HG03571 (cell line): ENCODE results near the gene CCDC69.
A peak's percentile ranks its signal among the peaks of the same experiment; 100 is the strongest.
"Not testable (repeated sequence)": the region's sequence is repeated elsewhere in the genome, so short reads cannot be mapped to it uniquely, and the experiment has no call there.

Source experiments
- ATAC-seq: cut with Tn5 transposase; IDR thresholded peaks from one replicate; pipeline ENCODE4 v1.9.1; 2021; ENCODE audit not compliant: unreplicated experiment

CCDC69 gene

GRCh38 chr5:151245680-151246219 lies 21.9 kb upstream of the CCDC69 start:
- no peak for ATAC-seq

DNA sequence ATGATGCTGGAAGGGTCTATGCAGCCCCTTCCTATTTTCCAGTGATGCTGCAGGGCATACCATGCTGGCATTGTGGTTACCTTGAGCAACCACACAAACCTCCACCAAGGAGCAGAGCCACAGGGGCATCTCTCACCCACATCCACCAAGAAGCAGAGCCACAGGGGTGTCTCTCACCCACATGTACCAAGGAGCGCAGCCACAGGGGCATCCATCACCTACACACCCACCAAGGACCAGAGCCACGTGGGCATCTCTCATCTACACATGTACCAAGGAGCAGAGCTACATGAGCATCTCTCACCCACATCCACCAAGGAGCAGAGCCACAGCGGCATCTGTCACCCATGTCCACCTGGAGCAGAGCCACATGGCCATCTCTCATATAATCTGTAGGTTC lies 20.3 kb upstream of the CCDC69 start:
- ATAC-seq: no peak

DNA sequence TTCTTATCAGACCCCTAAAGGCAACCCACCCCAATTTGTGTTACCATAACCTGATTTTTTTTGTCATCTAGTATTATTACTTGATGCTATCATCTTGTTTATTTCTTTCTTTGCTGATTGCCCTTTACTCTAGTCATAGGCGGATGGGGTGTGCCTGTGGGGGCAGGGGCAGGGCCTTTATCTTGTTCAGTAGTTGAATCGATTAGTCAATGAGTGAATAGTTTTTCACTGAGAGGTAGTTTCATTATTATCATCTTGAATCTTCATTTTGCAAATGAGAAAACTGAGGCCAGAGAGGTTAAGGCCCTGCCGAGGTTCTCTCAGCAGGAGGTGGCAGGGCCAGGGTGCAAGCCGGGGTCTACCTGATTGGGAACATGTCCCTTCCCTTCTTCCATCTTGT lies 19.7 kb upstream of the CCDC69 start:
- ATAC-seq: no peak

GRCh38 chr5:151243127-151243526 lies 19.2 kb upstream of the CCDC69 start:
- no peak for ATAC-seq

- no peak for ATAC-seq
These were observed 17.2 kb upstream of the CCDC69 start for GRCh38 chr5:151240924-151241635.

GRCh38 chr5:151240268-151240835 lies 16.5 kb upstream of the CCDC69 start:
- not testable (repeated sequence) for ATAC-seq

GRCh38 chr5:151239237-151239861 lies 15.5 kb upstream of the CCDC69 start:
- no peak for ATAC-seq

GRCh38 chr5:151238303-151238741 lies 14.4 kb upstream of the CCDC69 start:
- peak; percentile 63 for ATAC-seq

- ATAC-seq: no peak
These were observed 13.8 kb upstream of the CCDC69 start for GRCh38 chr5:151237685-151238084.

DNA sequence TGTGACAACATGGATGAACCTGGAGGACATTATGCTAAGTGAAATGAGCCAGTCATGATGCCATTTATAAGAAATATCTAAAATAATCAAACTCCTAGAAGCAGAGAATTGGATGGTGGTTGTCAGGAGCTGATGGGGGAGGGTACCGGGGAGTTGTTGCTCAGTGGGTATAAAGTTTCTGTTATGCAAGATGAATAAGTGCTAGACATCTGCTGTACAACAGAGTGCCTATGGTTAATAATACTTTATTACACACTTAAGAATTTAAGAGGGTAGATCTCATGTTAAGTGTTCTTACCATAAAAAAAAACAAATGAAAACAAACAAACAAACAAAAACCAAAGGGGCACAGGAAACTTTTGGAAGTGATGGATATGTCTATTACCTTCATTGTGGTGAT lies 13.0 kb upstream of the CCDC69 start:
- ATAC-seq: no peak

DNA sequence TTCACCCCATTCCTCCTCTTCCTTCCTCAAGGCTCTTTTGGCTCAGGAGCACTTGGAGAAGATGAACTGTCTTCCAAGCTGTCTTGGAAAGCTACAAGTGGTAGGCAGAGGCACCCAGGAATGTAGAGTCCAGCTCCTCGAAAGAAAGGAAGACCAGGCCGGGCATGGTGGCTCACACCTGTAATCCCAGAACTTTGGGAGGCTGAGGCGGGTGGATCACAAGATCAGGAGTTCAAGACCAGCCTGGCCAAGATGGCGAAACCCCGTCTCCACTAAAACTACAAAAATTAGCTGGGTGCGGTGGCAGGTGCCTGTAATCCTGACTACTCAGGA lies 11.3 kb upstream of the CCDC69 start:
- not testable (repeated sequence) for ATAC-seq

DNA sequence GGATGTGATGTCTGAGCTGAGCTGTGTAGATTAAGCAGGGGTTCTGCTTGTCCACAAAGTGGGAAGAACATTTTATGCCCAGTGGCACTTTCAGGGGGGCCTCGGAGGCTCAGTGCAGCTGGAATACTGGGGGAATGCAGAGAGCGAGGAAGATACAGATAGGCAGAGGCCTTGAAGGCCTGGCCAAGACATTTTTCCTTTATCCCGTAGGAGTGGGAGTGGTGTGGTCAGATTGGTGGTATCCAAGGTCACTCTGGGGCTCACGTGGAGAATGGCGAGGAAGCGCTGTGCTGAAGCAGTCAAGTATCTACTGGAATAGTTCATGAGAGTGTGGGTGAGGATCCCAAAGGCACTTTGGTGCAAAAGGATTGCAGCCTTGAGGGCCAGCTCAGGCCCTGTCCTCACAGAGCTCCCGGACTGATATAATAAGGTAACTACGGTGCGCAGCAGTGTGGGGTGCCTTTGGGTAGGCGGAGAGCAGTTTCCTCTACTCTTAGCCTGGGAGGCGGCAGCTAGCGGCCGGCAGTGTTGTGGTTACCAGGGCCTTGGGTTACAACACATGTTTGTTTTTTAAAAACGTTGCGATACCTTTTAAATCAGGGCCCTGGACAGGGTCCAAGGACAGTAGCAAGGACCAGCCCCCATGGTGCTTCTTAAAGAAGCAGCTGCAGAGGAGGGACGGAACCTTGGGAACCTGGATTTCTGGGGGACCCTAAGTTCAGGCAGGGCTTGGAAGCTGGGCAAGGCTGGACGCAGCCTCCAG lies 10.8 kb upstream of the CCDC69 start:
- peak; percentile 68 for ATAC-seq

DNA sequence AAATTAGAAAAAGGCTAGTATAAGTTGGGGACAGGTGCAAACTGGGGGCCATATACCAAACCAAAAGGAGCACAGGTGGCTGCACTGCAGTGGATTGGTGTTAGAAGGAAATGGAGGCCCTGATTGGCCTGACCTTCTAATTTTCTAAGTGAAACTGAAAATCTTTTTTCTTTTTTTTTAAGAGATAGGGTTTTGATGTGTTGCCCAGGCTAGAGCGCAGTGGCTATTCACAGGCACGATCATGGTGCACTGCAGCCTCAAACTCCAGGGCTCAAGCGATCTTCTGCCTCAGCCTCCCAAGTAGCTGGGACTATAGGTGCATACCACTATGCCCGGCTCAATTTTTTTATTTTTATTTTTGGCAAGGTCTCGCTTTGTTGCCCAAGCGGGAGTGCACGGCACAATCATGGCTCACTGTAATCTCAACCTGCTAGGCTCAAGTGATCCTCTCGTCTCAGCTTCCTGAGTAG lies 9.8 kb upstream of the CCDC69 start:
- peak; percentile 51 for ATAC-seq

- ATAC-seq: no peak
These were observed 7.5 kb upstream of the CCDC69 start for GRCh38 chr5:151231359-151231758.

DNA sequence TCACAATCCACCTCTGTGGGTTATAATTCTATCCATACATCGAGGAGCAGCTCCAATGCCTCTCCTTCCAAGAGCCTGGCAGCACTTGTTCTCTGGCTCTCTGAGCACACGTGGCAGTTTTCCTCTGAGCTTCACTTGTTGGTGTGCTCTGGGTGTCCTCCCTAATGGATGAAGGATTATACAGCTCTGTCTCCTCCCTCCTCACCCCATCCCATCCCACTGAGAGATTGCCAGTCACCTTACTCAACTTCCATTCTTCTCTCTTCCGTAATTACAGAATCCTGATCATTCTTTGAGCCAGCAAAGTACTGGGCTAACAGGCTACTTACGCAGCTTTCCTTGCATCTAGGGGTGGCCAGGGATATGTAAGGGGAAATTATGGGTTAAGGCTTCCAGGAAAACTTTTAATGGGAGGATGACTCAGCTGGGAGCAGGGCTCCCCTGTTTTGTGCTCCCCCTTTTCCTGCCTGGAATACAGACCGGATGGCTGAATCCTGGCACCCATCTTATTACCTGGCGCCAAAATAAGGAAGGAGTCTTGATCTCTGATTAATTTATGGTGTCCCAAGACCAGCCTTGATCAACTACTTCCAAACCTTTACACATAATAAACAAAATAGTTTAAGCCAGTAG lies 6.3 kb upstream of the CCDC69 start:
- no peak for ATAC-seq

- ATAC-seq: no peak
These were observed 5.1 kb upstream of the CCDC69 start for GRCh38 chr5:151228986-151229385.

GRCh38 chr5:151227918-151228447 lies 4.1 kb upstream of the CCDC69 start:
- no peak for ATAC-seq

DNA sequence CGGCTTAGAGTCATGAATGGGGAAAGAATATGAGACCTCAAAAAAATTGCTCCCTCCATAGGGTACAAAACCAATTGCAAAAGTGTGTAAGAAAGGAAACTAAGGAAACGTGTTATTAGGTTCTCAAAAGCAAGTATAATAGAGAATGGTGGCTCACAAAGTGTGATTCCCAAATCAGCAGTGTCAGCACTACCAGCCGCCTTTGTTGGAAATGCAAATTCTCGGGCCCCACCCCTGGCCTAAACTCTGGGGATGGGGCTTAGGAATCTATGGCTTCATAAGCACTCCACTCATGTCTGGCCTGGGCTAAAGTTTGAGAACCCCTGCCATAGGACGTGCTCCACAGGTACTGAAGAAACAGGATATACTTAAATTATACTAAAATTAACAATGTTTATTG lies 1.6 kb upstream of the CCDC69 start:
- ATAC-seq: no peak

GRCh38 chr5:151225071-151225470 lies 1.2 kb upstream of the CCDC69 start:
- ATAC-seq: no peak

DNA sequence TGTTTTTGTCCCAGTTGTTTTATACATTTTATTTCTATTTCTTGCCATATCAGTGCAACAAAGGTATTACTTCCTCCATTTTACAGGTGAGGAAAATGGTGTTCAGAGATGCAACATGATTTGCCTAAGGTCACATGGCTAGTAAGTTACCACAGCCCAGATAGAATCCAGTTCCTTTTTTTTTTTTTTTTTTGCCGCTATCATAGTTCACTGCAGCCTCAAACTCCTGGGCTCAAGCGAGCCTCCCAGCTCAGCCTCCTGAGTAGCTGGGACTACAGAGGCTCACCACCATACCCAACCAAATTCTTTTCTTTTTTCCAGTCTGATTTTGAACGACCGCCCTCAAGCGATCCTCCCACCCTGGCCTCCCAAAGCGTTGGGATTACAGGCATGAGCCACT lies 480 bp upstream of the CCDC69 start:
- no peak for ATAC-seq
